GM12878 (cell line): Measurements from ENCODE around the gene ZFP42.

Experiments
- EGR1 ChIP-seq, 2 experiments: IDR thresholded peaks; 1 replicate in 1 of 2; 2 replicates in 1 of 2; pipeline ENCODE4 v1.6.1; 2011 to 2012; ENCODE audit warnings: low read depth in 2 of 2, low read length in 2 of 2, borderline replicate concordance in 1 of 2, mild to moderate bottlenecking in 1 of 2, moderate library complexity in 1 of 2
- FOXM1 ChIP-seq: IDR thresholded peaks from 2 replicates; pipeline ENCODE4 v1.6.1; 2012; ENCODE audit warnings: low read depth, mild to moderate bottlenecking, inconsistent platforms, low read length, moderate library complexity
- PML ChIP-seq: IDR thresholded peaks from 2 replicates; pipeline ENCODE4 v1.6.1; 2012; ENCODE audit warnings: low read length, inconsistent platforms
- TF ChIP-seq, protein P1 (sequence below), 3 experiments: IDR thresholded peaks in 2 of 3; conservative IDR thresholded peaks in 1 of 3; 2 replicates each; pipeline ENCODE4 v1.5.1; 2011; ENCODE audit warnings: low read depth in 3 of 3, low read length in 3 of 3, mild to moderate bottlenecking in 3 of 3, control low read depth in 2 of 3, moderate library complexity in 2 of 3, inconsistent platforms in 1 of 3, mixed read lengths in 1 of 3; ENCODE audit not compliant: control insufficient read depth in 2 of 3, insufficient read depth in 1 of 3; ENCODE audit errors: extremely low read depth in 1 of 3
- TF ChIP-seq, protein P2 (sequence below): fragments of 450-650 bp; IDR thresholded peaks from 2 replicates; pipeline ENCODE4 v1.6.1; 2014; ENCODE audit warnings: mild to moderate bottlenecking

DNA sequence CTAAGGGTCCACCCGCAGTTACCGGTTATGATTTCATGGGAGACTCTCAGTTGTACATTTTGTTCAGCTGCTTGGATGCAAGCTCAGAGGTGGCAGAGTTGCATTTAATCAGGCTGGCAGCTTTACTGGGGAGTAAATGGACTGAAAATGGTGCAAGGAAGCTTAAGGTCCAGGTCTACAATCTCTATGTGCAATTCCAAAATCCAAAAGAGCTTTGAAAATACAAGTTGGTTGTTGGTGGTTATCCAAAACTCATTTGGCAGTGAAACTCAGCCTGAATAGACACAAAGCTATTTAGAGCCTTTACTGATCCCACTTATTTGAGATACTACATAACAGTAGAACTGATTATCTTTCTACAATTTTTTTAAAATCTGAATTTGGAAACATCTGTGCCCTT, 11.8 kb upstream of the ZFP42 start:
- TF ChIP-seq PML (no peak), EGR1 (IDR thresholded peaks at IDR 0.05; ENCODE audit: borderline replicate concordance in 1 of 2, low read depth in 2 of 2, low read length in 2 of 2) (no peak), FOXM1 (no peak)
- TF ChIP-seq, protein P1, sequence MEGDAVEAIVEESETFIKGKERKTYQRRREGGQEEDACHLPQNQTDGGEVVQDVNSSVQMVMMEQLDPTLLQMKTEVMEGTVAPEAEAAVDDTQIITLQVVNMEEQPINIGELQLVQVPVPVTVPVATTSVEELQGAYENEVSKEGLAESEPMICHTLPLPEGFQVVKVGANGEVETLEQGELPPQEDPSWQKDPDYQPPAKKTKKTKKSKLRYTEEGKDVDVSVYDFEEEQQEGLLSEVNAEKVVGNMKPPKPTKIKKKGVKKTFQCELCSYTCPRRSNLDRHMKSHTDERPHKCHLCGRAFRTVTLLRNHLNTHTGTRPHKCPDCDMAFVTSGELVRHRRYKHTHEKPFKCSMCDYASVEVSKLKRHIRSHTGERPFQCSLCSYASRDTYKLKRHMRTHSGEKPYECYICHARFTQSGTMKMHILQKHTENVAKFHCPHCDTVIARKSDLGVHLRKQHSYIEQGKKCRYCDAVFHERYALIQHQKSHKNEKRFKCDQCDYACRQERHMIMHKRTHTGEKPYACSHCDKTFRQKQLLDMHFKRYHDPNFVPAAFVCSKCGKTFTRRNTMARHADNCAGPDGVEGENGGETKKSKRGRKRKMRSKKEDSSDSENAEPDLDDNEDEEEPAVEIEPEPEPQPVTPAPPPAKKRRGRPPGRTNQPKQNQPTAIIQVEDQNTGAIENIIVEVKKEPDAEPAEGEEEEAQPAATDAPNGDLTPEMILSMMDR (IDR thresholded peaks at IDR 0.05 in 2 of 3, conservative IDR thresholded peaks at IDR 0.05 in 1 of 3; ENCODE audit: control insufficient read depth in 2 of 3, extremely low read depth in 1 of 3, insufficient read depth in 1 of 3, low read depth in 3 of 3, low read length in 3 of 3) = no peak
- TF ChIP-seq, protein P2, sequence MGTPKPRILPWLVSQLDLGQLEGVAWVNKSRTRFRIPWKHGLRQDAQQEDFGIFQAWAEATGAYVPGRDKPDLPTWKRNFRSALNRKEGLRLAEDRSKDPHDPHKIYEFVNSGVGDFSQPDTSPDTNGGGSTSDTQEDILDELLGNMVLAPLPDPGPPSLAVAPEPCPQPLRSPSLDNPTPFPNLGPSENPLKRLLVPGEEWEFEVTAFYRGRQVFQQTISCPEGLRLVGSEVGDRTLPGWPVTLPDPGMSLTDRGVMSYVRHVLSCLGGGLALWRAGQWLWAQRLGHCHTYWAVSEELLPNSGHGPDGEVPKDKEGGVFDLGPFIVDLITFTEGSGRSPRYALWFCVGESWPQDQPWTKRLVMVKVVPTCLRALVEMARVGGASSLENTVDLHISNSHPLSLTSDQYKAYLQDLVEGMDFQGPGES = no peak
